HFFc6 (cell line): ENCODE data around the gene BBOX1. TPM values are rescaled to one million over a fixed set of nuclear protein-coding genes. Genes with fewer than 3 reads are reported as not detected.

ENCODE experiments used
- DNase-seq: peaks from one replicate; pipeline ENCODE4 v3.0.0-alpha.2; 2018
- H3K27ac Mint-ChIP-seq: 2 replicates; pipeline ENCODE4 v1.8.0; 2020; ENCODE audit warnings: mild to moderate bottlenecking, mixed read lengths
- H3K27me3 Mint-ChIP-seq: 2 replicates; pipeline ENCODE4 v1.8.0; 2021; ENCODE audit warnings: mild to moderate bottlenecking, moderate library complexity, mixed read lengths; ENCODE audit not compliant: insufficient read depth
- H3K36me3 Mint-ChIP-seq: 2 replicates; pipeline ENCODE4 v1.8.0; 2021; ENCODE audit warnings: low read depth, mixed read lengths
- H3K4me1 Mint-ChIP-seq: 2 replicates; pipeline ENCODE4 v1.8.0; 2020; ENCODE audit warnings: low read depth, mixed read lengths
- H3K4me3 Mint-ChIP-seq: 2 replicates; pipeline ENCODE4 v1.8.0; 2020; ENCODE audit warnings: mild to moderate bottlenecking, moderate library complexity, mixed read lengths
- H3K9me3 Mint-ChIP-seq: 2 replicates; pipeline ENCODE4 v1.8.0; 2020; ENCODE audit warnings: mild to moderate bottlenecking, mixed read lengths
- long read RNA-seq: library from polyadenylated mRNA; unstranded; transcript quantifications from one replicate; pipeline ENCODE4 v2.0.0, GENCODE V29; 2019
- total RNA-seq, 6 experiments: library from RNA; stranded (reverse); fragmentation: NEBNext Ultra II Directional; extraction: Animal tissue kit (Norgen Biotek cat#: 25700); gene quantifications; 2 replicates in 1 of 6; 3 replicates in 5 of 6; pipeline ENCODE4 v1.2.3, GENCODE V29; 2021
- TF ChIP-seq, protein P1 (sequence below): fragments of 200-600 bp; sonication (generic); IDR thresholded peaks from 2 replicates; pipeline ENCODE4 v1.5.0; 2021; ENCODE audit warnings: antibody characterized with exemption, mild to moderate bottlenecking

The BBOX1 gene, protein sequence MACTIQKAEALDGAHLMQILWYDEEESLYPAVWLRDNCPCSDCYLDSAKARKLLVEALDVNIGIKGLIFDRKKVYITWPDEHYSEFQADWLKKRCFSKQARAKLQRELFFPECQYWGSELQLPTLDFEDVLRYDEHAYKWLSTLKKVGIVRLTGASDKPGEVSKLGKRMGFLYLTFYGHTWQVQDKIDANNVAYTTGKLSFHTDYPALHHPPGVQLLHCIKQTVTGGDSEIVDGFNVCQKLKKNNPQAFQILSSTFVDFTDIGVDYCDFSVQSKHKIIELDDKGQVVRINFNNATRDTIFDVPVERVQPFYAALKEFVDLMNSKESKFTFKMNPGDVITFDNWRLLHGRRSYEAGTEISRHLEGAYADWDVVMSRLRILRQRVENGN
- total RNA-seq: not detected
- long read RNA-seq: 0 reads

DNA sequence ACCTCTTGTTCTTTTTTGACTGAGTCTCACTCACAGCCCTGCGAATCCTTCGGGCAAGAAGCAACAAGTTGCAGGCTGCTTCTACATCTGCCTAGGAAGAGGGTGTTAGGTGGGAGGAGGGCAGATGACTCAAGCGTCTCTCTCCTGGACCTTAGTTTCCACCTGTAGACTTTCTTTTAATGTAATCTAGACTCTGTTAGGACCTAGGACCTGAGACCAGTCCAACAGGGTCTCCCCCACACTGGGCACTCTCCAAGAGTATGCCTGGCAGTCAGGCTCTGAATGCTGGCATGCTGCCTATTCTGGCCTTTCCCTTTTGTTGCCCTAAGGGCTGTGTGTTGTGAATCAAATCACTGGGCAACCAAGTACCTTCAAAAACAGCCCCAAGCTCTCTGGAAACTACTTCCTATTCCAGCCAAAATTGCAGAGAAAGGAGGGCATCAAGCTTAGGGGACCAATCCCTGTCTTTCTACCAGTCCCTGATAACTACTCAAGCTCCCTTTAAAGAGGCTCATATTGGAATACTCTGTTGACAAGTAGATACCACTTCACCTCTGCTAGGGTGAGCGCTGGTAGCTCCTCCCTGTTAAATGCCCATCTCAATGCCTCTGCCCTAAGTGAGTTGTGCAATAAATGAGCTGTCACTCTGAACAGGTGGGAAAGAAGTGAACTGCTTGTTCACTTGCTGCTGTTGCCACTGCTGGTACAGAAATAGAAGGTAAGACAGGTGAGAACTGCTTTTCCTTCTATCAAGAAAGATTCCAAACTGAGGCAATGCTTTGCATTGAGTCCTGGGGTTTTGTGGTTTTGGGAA, at the start of gene BBOX1:
Gene BBOX1, plus strand, starts transcription at position 514 of the 814 bp plus-strand sequence. CDS start 14,616 bp downstream, outside the sequence.
- TF ChIP-seq, protein P1, sequence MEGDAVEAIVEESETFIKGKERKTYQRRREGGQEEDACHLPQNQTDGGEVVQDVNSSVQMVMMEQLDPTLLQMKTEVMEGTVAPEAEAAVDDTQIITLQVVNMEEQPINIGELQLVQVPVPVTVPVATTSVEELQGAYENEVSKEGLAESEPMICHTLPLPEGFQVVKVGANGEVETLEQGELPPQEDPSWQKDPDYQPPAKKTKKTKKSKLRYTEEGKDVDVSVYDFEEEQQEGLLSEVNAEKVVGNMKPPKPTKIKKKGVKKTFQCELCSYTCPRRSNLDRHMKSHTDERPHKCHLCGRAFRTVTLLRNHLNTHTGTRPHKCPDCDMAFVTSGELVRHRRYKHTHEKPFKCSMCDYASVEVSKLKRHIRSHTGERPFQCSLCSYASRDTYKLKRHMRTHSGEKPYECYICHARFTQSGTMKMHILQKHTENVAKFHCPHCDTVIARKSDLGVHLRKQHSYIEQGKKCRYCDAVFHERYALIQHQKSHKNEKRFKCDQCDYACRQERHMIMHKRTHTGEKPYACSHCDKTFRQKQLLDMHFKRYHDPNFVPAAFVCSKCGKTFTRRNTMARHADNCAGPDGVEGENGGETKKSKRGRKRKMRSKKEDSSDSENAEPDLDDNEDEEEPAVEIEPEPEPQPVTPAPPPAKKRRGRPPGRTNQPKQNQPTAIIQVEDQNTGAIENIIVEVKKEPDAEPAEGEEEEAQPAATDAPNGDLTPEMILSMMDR: no peak
- Mint-ChIP-seq H3K4me3 (no peak within 1 kb of the TSS), H3K4me1 (peaks cover 15% of the 10 kb centered on the region), H3K9me3 (peaks cover 28% of the 10 kb centered on the region), H3K27ac (peak within 1 kb of the TSS; percentile 3; the same call in 1 of the 2 replicates), H3K27me3 (peaks cover 7% of the 10 kb centered on the region), H3K36me3 (peaks cover 12% of the 10 kb centered on the region; the same call in 1 of the 2 replicates)
- DNase-seq: peak; percentile 36

DNA sequence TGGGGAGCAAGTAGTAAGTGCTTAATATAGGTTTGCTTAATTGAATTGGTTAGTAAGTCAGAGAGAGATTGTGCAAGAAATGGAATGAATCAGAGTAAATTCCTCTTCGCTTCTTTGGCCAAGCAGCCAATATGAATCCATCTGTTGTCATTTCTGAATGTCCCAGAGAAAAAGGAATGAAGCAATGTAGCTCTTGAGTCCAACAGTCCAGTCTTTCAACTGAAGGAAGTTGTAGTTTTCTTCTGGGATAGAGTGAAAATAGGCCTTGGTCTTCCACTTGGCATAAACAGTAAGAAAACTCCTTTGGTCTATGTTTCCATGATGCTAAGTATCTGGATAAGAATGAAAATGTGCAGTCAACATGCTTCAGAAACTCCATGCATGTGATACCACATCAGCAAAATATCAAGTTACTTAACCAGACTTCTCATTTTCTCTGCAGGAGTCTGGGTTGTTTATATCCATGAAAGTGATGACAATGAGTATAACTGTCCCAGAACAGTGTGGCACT, 48.5 kb upstream of the BBOX1 start:
- peak; percentile 82 for DNase-seq
- H3K36me3 Mint-ChIP-seq: 0 out of 2 replicates have a peak, but pooled peaks cover 10% of the 10 kb centered on the region
- H3K4me1 Mint-ChIP-seq: peaks cover 77% of the 10 kb centered on the region
- H3K9me3 Mint-ChIP-seq: no peaks in the 10 kb centered on the region
- peak overlapping the region; percentile 95 for H3K4me3 Mint-ChIP-seq
- H3K27me3 Mint-ChIP-seq: no peaks in the 10 kb centered on the region
- TF ChIP-seq, protein P1: no peak
- H3K27ac Mint-ChIP-seq: peak overlapping the region; percentile 87

DNA sequence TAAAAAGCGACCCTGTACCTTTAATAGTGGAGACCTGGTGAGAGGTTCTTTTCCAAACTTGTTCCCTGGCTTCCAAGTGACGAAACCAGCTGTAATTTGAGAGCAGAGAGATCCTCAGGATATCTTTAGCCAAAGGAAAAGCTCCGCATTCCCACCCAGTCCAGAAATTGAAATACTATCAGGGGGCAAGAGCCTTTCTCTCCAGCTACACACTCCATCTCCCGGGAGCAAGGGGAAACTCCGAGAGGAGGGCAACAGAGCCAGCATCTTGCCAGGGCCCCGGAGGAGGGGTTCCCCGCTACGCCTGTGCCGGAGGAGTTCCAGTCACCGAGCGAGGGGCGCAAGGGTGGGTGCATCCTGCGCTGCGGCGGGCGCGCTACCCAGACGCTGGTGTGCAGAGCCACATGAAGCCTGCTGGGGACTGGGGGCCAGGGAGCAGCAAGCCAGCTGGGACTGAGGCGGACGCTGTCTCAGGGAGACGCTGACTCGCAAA, 46.6 kb upstream of the BBOX1 start, which contains the start of gene FIBIN:
Gene FIBIN, plus strand, starts transcription at position 148 of the 493 bp plus-strand sequence. CDS start 415 bp downstream, outside the sequence.
- DNase-seq: peak; percentile 63

DNA sequence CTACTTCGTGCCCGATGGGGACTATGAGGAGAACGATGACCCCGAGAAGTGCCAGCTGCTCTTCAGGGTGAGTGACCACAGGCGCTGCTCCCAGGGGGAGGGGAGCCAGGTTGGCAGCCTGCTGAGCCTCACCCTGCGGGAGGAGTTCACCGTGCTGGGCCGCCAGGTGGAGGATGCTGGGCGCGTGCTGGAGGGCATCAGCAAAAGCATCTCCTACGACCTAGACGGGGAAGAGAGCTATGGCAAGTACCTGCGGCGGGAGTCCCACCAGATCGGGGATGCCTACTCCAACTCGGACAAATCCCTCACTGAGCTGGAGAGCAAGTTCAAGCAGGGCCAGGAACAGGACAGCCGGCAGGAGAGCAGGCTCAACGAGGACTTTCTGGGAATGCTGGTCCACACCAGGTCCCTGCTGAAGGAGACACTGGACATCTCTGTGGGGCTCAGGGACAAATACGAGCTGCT, 46.0 kb upstream of the BBOX1 start:
- Mint-ChIP-seq H3K27ac (peak overlapping the region; percentile 83), H3K36me3 (0 out of 2 replicates have a peak, but pooled peaks cover 10% of the 10 kb centered on the region), H3K9me3 (no peaks in the 10 kb centered on the region), H3K27me3 (no peaks in the 10 kb centered on the region), H3K4me3 (peak overlapping the region; percentile 95), H3K4me1 (peaks cover 62% of the 10 kb centered on the region)
- TF ChIP-seq, protein P1: no peak
- no peak for DNase-seq

More for the DNA sequence above, 46.6 kb upstream of the BBOX1 start, which contains the start of gene FIBIN:
- TF ChIP-seq, protein P1: no peak
- peak within 1 kb of the TSS; percentile 87 for H3K27ac Mint-ChIP-seq
- no peaks in the 10 kb centered on the region for H3K27me3 Mint-ChIP-seq
- H3K9me3 Mint-ChIP-seq: no peaks in the 10 kb centered on the region
- 0 out of 2 replicates have a peak, but pooled peaks cover 10% of the 10 kb centered on the region for H3K36me3 Mint-ChIP-seq
- H3K4me3 Mint-ChIP-seq: peak within 1 kb of the TSS; percentile 95
- H3K4me1 Mint-ChIP-seq: peaks cover 62% of the 10 kb centered on the region
